ENCODE measurements around the gene SFXN3. TPM values are rescaled to one million over a fixed set of nuclear protein-coding genes. Genes with fewer than 3 reads are reported as not detected.

The SFXN3 gene
- total RNA-seq, 4 donors from 2014 or later: 55.5 to 127 (median 79.6) TPM

DNA sequence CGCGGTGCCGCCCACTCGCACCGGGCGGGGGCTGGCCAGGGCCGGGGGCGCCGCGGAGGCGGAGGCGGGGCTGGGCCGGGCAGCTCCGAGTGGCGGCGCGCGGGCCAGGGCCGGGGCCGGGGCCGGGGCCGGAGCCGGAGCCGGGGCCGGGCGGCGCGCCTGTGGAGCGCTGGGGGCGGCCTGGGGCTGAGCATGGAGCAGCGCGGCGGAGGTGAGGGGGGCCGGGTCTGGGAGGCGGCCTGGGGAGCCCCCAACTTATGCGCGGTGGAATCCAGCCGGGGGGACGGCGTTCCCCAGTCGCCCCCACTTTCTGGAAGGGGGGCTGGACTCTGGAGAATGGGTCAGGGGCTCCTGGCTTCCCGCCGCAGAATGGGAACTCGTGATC, 31.3 kb upstream of the SFXN3 start, which contains the start of gene LZTS2:
TSS of gene LZTS2 (plus strand) at position 67 of the 385 bp plus-strand sequence. CDS start 2,731 bp downstream, outside the sequence.
- intact Hi-C loops (cut with DNase I; ENCODE audit: low total_unique reads): no loop called here
- TF ChIP-seq, protein P1, sequence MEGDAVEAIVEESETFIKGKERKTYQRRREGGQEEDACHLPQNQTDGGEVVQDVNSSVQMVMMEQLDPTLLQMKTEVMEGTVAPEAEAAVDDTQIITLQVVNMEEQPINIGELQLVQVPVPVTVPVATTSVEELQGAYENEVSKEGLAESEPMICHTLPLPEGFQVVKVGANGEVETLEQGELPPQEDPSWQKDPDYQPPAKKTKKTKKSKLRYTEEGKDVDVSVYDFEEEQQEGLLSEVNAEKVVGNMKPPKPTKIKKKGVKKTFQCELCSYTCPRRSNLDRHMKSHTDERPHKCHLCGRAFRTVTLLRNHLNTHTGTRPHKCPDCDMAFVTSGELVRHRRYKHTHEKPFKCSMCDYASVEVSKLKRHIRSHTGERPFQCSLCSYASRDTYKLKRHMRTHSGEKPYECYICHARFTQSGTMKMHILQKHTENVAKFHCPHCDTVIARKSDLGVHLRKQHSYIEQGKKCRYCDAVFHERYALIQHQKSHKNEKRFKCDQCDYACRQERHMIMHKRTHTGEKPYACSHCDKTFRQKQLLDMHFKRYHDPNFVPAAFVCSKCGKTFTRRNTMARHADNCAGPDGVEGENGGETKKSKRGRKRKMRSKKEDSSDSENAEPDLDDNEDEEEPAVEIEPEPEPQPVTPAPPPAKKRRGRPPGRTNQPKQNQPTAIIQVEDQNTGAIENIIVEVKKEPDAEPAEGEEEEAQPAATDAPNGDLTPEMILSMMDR (IDR thresholded peaks at IDR 0.05): no peak
- TF ChIP-seq POLR2A (IDR thresholded peaks at IDR 0.05): no peak
- peak within 1 kb of the TSS; percentile 62 for H3K4me3 ChIP-seq (ENCODE audit: low read depth, poor library complexity, severe bottlenecking)
- WGBS, 2 donors: 0% methylated on average over 8 to 34 of the region's 44 CpGs
- DNase-seq (ENCODE audit: low spot score in 2 of 2): no peak

- no peak for TF ChIP-seq POLR2A (IDR thresholded peaks at IDR 0.05)
- TF ChIP-seq, protein P1 (IDR thresholded peaks at IDR 0.05): no peak
- 4 to 18% methylated on average over 18 of the region's 19 CpGs for WGBS, 2 donors
- peak overlapping the region; percentile 62 for H3K4me3 ChIP-seq (ENCODE audit: low read depth, poor library complexity, severe bottlenecking)
- intact Hi-C loops (cut with DNase I; ENCODE audit: low total_unique reads): no loop called here
- DNase-seq (ENCODE audit: low spot score in 2 of 2): no peak
Observed at GRCh38 chr10:101000127-101000914, 30.7 kb upstream of the SFXN3 start.

- WGBS, 2 donors: 28 to 32% methylated on average over 9 to 12 of the region's 12 CpGs
- intact Hi-C loops (cut with DNase I; ENCODE audit: low total_unique reads): no loop called here
- peak; percentile 87 to 97 for DNase-seq (ENCODE audit: low spot score in 2 of 2)
- no peak overlapping the region for H3K4me3 ChIP-seq (ENCODE audit: low read depth, poor library complexity, severe bottlenecking)
- TF ChIP-seq POLR2A (IDR thresholded peaks at IDR 0.05): no peak
- TF ChIP-seq, protein P1 (IDR thresholded peaks at IDR 0.05): no peak
Observed at GRCh38 chr10:101000915-101001658, 29.9 kb upstream of the SFXN3 start.

DNA sequence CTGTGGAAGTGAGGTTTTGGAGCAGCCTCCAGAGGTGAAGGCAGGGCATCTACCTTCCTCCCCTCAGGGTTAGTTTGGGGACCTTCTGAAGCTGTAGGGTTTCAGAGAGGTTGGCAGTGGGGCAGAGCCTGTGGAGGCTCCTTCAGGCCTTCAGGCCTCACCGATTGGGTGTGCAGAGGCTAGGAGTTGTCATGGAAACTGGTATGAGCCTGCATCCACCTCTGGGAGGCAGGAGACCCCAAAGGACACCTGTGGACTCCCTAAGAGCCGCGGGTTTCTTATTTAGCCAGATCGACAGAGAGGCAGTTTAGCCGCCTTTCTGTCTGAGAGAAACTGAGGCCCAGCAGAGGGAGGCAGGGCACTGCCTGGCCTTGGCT, 29.4 kb upstream of the SFXN3 start:
- 54 to 56% methylated on average over 5 of the region's 5 CpGs for WGBS, 2 donors
- intact Hi-C loops (cut with DNase I; ENCODE audit: low total_unique reads): no loop called here
- no peak overlapping the region for H3K4me3 ChIP-seq (ENCODE audit: low read depth, poor library complexity, severe bottlenecking)
- TF ChIP-seq POLR2A (IDR thresholded peaks at IDR 0.05): no peak
- TF ChIP-seq, protein P1 (IDR thresholded peaks at IDR 0.05): no peak
- DNase-seq (ENCODE audit: low spot score in 2 of 2): no peak

DNA sequence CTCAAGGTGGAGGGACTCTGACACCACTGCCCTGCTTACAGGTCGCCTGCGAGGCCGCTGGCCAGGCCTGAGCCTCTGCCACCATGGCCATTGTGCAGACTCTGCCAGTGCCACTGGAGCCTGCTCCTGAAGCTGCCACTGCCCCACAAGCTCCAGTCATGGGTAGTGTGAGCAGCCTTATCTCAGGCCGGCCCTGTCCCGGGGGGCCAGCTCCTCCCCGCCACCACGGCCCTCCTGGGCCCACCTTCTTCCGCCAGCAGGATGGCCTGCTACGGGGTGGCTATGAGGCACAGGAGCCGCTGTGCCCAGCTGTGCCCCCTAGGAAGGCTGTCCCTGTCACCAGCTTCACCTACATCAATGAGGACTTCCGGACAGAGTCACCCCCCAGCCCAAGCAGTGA, 28.6 kb upstream of the SFXN3 start:
- 91 to 92% methylated on average over 8 of the region's 11 CpGs for WGBS, 2 donors
- TF ChIP-seq, protein P1 (IDR thresholded peaks at IDR 0.05): no peak
- TF ChIP-seq POLR2A (IDR thresholded peaks at IDR 0.05): no peak
- intact Hi-C loops (cut with DNase I; ENCODE audit: low total_unique reads): no loop called here
- no peak for DNase-seq (ENCODE audit: low spot score in 2 of 2)
- no peak overlapping the region for H3K4me3 ChIP-seq (ENCODE audit: low read depth, poor library complexity, severe bottlenecking)

Data from lower leg skin (tissue), 4 donors.